ENCODE results near the gene KAZALD1.

KAZALD1 gene

DNA sequence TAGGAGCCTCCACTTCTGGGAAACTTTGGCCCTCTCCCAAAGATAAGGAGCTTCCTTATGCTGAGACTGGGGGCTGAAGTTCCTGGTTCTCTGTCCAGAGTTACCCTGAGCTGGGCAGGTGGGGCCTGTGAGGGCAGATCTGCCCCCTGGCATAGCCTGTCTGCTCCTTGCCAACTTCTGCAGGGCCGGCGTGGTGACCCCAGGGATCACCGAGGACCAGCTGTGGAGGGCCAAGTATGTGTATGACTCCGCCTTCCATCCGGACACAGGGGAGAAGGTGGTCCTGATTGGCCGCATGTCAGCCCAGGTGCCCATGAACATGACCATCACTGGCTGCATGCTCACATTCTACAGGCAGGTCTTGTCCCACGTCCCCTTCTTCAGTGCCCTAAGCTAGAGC is 26.5 kb upstream of the KAZALD1 start:
- no peak overlapping the region for H3K4me3 ChIP-seq (ENCODE audit: low read depth, low read length)
- TF ChIP-seq, protein P1, sequence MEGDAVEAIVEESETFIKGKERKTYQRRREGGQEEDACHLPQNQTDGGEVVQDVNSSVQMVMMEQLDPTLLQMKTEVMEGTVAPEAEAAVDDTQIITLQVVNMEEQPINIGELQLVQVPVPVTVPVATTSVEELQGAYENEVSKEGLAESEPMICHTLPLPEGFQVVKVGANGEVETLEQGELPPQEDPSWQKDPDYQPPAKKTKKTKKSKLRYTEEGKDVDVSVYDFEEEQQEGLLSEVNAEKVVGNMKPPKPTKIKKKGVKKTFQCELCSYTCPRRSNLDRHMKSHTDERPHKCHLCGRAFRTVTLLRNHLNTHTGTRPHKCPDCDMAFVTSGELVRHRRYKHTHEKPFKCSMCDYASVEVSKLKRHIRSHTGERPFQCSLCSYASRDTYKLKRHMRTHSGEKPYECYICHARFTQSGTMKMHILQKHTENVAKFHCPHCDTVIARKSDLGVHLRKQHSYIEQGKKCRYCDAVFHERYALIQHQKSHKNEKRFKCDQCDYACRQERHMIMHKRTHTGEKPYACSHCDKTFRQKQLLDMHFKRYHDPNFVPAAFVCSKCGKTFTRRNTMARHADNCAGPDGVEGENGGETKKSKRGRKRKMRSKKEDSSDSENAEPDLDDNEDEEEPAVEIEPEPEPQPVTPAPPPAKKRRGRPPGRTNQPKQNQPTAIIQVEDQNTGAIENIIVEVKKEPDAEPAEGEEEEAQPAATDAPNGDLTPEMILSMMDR (IDR thresholded peaks at IDR 0.05; ENCODE audit: low read depth, low read length, missing control alignments): no peak
- in situ Hi-C loops (cut with HindIII; ENCODE audit: low sequenced_read_pairs): no loop called here
- DNase-seq (ENCODE audit: low read depth): no peak

DNA sequence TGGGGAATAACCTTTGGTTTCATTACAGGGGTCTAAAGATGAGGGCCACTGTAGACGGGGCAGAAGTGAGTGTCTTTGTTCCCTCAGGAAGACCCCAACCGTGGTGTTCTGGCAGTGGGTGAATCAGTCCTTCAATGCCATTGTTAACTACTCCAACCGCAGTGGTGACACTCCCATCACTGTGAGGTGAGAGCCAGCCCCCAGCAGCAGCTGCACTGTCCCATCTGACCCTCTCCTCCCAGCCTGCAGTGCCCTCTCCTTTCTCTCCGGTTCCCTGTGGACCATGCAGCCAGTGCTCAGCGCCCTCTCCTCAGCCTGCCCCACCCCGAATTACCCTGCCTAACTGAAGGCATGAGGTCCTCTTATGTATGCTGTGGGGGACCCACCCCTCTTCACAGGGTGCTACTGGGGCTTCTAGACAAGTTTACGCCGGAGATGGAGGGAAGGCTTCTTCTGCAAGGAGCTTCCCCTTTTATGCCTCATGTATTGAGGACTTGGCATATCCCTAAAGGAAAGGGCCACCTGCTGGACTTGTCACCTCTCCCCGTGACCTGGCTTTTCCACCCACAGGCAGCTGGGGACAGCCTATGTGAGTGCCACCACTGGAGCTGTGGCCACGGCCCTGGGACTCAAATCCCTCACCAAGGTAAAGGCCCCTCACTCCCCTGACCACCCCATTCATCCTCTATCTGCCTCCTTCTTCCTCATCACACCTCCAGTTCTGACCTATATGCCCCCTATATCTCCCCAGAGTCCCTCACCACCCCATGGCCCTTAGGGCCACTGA is 25.7 kb upstream of the KAZALD1 start:
- no peak for DNase-seq (ENCODE audit: low read depth)
- in situ Hi-C loops (cut with HindIII; ENCODE audit: low sequenced_read_pairs): no loop called here
- H3K4me3 ChIP-seq (ENCODE audit: low read depth, low read length): no peak overlapping the region
- TF ChIP-seq, protein P1 (IDR thresholded peaks at IDR 0.05; ENCODE audit: low read depth, low read length, missing control alignments): no peak

DNA sequence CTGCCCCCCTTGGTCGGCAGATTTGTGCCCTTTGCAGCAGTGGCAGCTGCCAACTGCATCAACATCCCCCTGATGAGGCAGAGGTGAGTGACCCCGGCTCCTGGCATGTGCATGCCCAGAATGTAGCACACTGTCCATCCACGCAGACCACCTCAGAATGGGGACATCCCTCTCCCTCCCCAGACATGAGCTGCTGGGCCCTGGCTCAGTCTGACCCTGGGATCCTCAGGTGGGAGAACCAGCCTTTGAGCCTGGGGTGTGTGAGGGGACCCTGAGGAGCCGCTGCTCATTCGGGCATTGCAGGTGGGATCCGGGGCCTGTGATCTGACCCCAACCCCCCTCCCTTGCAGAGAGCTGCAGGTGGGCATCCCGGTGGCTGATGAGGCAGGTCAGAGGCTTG is 25.1 kb upstream of the KAZALD1 start:
- in situ Hi-C loops (cut with HindIII; ENCODE audit: low sequenced_read_pairs): no loop called here

DNA sequence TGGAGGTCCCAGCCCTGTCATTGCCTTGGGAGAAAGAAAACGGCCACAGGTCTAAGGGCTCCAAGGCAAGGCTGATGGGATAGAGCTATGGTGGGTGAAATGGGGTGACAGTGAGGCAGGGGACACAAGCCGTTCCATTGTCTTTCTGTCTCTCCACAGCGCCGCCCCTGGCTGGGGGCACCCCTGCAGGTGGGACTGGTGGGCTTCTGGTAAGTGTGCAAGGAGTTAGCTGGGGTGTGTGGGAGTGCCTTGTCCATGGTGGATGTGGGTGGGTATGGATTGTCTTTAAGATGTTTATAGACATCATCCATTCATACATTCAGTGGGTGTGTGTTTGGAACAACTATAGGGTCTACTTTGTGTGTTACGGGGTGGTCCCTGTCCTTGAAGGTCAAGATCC is 23.3 kb upstream of the KAZALD1 start:
- in situ Hi-C loops (cut with HindIII; ENCODE audit: low sequenced_read_pairs): no loop called here
- H3K4me3 ChIP-seq (ENCODE audit: low read depth, low read length): no peak overlapping the region
- DNase-seq (ENCODE audit: low read depth): no peak
- TF ChIP-seq, protein P1 (IDR thresholded peaks at IDR 0.05; ENCODE audit: low read depth, low read length, missing control alignments): no peak

More for the DNA sequence above, 25.1 kb upstream of the KAZALD1 start:
- TF ChIP-seq, protein P1 (IDR thresholded peaks at IDR 0.05; ENCODE audit: low read depth, low read length, missing control alignments): no peak
- no peak for DNase-seq (ENCODE audit: low read depth)
- no peak overlapping the region for H3K4me3 ChIP-seq (ENCODE audit: low read depth, low read length)

DNA sequence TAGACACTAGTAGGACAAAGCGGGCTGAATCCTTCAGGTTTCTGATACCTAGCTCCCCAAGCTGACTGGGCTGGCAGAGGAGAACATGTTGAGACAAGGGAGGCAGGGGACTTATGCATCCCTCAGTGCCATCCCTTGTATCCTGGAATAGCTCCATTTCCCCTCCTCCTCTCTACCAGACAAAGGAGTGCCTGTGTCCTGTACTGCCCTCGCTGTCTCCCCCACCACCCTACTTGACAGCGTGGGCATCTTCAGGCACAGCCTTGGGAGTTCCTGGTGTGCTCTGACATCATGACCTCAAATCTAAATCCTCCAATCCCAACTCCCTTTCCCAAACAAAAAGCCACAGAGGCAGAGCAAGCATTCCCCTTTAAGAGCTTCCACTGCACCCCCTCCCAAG is 21.7 kb upstream of the KAZALD1 start:
- TF ChIP-seq, protein P1 (IDR thresholded peaks at IDR 0.05; ENCODE audit: low read depth, low read length, missing control alignments): no peak
- in situ Hi-C loops (cut with HindIII; ENCODE audit: low sequenced_read_pairs): no loop called here

DNA sequence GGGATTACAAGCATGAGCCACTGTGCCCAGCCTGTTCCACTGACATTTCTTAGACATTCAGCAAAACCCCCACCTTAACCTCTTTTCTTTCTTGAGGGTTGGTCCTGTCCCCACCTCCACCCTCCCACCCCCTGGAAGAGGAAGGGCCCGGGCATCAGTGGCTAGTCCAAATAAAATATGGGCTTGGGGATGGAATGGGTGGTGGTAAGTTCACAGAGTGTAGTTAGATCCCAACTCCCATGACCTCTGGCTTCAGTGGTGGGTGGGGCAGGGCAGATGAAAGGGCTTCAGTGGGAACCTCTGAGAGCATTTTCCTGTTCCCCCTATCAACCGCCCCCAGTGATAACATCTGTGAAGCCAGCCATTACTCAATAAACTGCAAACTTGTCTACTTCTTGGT is 20.9 kb upstream of the KAZALD1 start:
- DNase-seq (ENCODE audit: low read depth): no peak
- no peak overlapping the region for H3K4me3 ChIP-seq (ENCODE audit: low read depth, low read length)
- TF ChIP-seq, protein P1 (IDR thresholded peaks at IDR 0.05; ENCODE audit: low read depth, low read length, missing control alignments): no peak
- in situ Hi-C loops (cut with HindIII; ENCODE audit: low sequenced_read_pairs): no loop called here

More for the DNA sequence above, 21.7 kb upstream of the KAZALD1 start:
- no peak for DNase-seq (ENCODE audit: low read depth)
- no peak overlapping the region for H3K4me3 ChIP-seq (ENCODE audit: low read depth, low read length)
